Progenitor cell of endocrine pancreas (in vitro differentiated cells): Measurements from ENCODE around the gene PNKD. TPM values are rescaled to one million over a fixed set of nuclear protein-coding genes. Genes with fewer than 3 reads are reported as not detected.

ENCODE experiments used
- DNase-seq: peaks from one replicate; pipeline ENCODE4 v3.0.0; 2021; ENCODE audit warnings: low spot score; ENCODE audit not compliant: unreplicated experiment
- H3K27ac Mint-ChIP-seq: 2 replicates; pipeline ENCODE4 v1.8.0; 2021; ENCODE audit warnings: mild to moderate bottlenecking, moderate library complexity, mixed read lengths
- H3K27me3 Mint-ChIP-seq: 2 replicates; pipeline ENCODE4 v1.8.0; 2021; ENCODE audit warnings: mixed read lengths
- H3K36me3 Mint-ChIP-seq: 2 replicates; pipeline ENCODE4 v1.8.0; 2022; ENCODE audit warnings: mixed read lengths; ENCODE audit not compliant: insufficient read depth
- H3K4me1 Mint-ChIP-seq: 2 replicates; pipeline ENCODE4 v1.8.0; 2021; ENCODE audit warnings: low read depth, mixed read lengths
- H3K4me3 Mint-ChIP-seq: 2 replicates; pipeline ENCODE4 v1.8.0; 2021; ENCODE audit warnings: low read depth, mild to moderate bottlenecking, moderate library complexity, mixed read lengths
- H3K9me3 Mint-ChIP-seq: 2 replicates; pipeline ENCODE4 v1.8.0; 2021; ENCODE audit warnings: low read depth, mixed read lengths
- total RNA-seq: library from RNA; stranded (reverse); gene quantifications from 2 replicates; pipeline ENCODE4 v1.2.1, GENCODE V29; 2021
- TF ChIP-seq, protein P1 (sequence below): fragments of 200-600 bp; sonication (generic); IDR thresholded peaks from one replicate; pipeline ENCODE4 v1.5.0; 2021; ENCODE audit warnings: antibody characterized with exemption, mild to moderate bottlenecking; ENCODE audit not compliant: unreplicated experiment

Gene PNKD
- total RNA-seq, 1 donor from 2014 or later, result 54.3 TPM

DNA sequence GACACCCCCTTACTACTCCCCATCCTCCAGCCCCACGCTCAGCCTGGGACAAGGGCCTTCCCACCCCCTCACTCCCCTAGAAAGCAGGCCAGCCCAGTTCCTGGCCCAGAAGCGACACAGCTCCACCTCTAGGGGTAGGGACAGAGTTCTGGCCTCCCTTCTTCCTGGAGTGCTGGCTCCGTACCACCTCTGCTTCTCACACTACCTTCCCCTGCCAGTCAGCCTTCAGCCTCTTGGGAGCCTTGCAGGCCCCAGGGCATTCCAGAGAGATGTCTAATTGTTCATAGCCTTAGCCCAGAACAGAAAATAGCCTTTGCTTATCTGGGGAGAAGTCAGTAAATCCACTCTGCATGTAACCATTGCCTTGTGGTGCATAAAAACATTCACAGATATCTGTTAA is 73.3 kb downstream of the PNKD start:
- TF ChIP-seq, protein P1, sequence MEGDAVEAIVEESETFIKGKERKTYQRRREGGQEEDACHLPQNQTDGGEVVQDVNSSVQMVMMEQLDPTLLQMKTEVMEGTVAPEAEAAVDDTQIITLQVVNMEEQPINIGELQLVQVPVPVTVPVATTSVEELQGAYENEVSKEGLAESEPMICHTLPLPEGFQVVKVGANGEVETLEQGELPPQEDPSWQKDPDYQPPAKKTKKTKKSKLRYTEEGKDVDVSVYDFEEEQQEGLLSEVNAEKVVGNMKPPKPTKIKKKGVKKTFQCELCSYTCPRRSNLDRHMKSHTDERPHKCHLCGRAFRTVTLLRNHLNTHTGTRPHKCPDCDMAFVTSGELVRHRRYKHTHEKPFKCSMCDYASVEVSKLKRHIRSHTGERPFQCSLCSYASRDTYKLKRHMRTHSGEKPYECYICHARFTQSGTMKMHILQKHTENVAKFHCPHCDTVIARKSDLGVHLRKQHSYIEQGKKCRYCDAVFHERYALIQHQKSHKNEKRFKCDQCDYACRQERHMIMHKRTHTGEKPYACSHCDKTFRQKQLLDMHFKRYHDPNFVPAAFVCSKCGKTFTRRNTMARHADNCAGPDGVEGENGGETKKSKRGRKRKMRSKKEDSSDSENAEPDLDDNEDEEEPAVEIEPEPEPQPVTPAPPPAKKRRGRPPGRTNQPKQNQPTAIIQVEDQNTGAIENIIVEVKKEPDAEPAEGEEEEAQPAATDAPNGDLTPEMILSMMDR, result no peak
- H3K9me3 Mint-ChIP-seq, result no peaks in the 10 kb centered on the region
- DNase-seq, result no peak
- peaks cover 13% of the 10 kb centered on the region for H3K36me3 Mint-ChIP-seq
- no peak overlapping the region for H3K27ac Mint-ChIP-seq
- H3K27me3 Mint-ChIP-seq, result no peaks in the 10 kb centered on the region
- no peak overlapping the region for H3K4me3 Mint-ChIP-seq
- peaks cover 9% of the 10 kb centered on the region for H3K4me1 Mint-ChIP-seq

DNA sequence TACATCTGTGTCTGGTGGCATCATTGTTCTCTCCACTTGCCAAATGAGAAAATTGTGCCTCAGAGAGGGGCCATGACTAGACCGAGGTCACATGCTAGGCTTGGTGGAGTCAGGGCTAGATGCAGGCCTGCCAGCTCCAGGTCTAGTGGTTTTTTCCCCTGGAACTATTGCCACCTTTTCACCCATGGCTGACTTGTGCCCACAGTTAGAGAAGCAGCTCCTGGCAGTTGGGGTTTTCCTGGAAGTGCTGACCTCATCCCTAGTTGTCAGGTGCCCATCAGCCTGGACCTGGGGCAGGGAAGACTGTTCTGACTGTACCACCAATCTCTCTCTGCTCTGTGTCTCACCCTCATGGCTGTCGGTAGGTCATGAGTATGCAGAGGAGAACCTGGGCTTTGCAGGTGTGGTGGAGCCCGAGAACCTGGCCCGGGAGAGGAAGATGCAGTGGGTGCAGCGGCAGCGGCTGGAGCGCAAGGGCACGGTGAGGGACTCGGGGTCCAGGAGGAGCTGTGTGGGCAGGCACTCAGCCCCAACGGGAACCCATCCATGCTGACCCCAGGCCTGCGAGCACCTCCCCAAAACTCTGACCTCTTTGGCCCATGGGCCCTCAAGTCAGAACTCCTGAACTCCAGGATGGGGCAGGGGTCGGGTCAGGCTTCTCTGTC is 73.9 kb downstream of the PNKD start:
- TF ChIP-seq, protein P1, result no peak
- H3K4me1 Mint-ChIP-seq, result peaks cover 9% of the 10 kb centered on the region
- no peak overlapping the region for H3K27ac Mint-ChIP-seq
- no peak overlapping the region for H3K4me3 Mint-ChIP-seq
- DNase-seq, result no peak
- peaks cover 11% of the 10 kb centered on the region for H3K36me3 Mint-ChIP-seq
- no peaks in the 10 kb centered on the region for H3K27me3 Mint-ChIP-seq
- H3K9me3 Mint-ChIP-seq, result no peaks in the 10 kb centered on the region

DNA sequence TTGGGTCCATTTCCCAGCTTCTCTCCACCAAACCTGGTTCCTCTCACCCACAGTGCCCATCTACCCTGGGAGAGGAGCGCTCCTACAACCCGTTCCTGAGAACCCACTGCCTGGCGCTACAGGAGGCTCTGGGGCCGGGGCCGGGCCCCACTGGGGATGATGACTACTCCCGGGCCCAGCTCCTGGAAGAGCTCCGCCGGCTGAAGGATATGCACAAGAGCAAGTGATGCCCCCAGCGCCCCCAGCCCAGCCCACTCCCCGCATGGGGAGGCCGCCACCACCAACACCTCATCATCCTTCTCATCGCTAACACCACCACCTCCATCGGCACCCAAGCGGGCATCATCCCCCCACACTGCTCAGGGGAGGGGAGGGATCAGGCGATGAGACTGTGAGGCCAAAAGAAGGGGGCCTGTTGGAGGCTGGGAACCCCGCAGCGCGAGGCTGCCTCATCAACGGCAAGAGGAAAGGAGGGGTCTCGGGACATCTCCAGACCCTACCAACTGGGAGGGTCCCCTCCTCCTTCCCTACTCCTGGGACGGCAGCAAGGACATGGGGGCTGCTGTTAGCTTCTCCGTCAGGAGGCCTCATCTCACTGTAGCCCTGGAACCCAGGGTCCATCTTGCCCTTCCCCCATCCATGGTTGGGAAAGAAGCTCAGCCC is 74.6 kb downstream of the PNKD start:
- TF ChIP-seq, protein P1, result no peak
- Mint-ChIP-seq H3K27me3 (no peaks in the 10 kb centered on the region), H3K36me3 (peaks cover 12% of the 10 kb centered on the region), H3K4me1 (peaks cover 9% of the 10 kb centered on the region), H3K27ac (no peak overlapping the region), H3K4me3 (no peak overlapping the region), H3K9me3 (peaks cover 3% of the 10 kb centered on the region)
- DNase-seq, result no peak

DNA sequence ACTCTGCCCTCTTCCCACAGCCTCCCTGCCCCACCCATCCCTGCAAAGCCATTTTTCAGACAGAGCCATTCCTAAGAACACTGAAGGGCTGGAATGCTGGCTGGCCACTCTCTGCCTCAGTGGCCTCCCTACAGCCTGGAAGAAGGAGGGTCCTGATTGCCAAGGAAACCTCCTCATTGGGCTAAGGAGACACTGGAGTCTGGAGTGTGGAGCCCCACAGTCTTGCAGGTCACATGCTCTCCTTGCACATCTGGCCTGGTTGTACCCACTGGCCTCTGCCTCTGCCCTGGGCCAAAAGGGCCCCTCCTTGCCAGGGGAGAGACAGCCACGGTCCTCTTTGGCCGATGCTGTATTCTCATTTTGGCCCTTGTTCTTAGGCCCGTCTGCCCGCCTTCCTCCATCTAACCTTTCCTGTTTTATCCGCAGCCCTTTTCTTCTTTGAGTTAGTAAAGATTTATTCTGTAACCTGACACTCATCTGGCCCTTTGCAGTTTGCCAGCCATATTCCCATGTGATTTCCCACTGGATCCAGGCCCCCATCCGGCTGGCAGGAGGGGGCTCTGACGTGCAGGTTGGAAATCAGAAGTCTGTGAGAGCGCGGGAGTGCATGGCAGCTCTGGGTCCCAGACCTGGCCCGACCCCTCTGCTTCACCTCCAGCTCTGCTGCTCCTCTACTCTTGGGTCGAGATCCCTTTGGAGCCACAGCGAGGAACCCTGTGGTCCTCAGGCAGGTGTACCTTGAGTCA is 75.3 kb downstream of the PNKD start:
- H3K4me1 Mint-ChIP-seq, result peaks cover 9% of the 10 kb centered on the region
- no peak overlapping the region for H3K4me3 Mint-ChIP-seq
- H3K9me3 Mint-ChIP-seq, result peaks cover 3% of the 10 kb centered on the region
- H3K27me3 Mint-ChIP-seq, result no peaks in the 10 kb centered on the region
- peaks cover 12% of the 10 kb centered on the region for H3K36me3 Mint-ChIP-seq
- no peak for DNase-seq
- TF ChIP-seq, protein P1, result no peak
- H3K27ac Mint-ChIP-seq, result peak overlapping the region; percentile 79

- TF ChIP-seq, protein P1, result no peak
- no peak overlapping the region for H3K4me3 Mint-ChIP-seq
- DNase-seq, result no peak
- peaks cover 8% of the 10 kb centered on the region for H3K9me3 Mint-ChIP-seq
- H3K27ac Mint-ChIP-seq, result no peak overlapping the region
- peaks cover 17% of the 10 kb centered on the region for H3K36me3 Mint-ChIP-seq
- no peaks in the 10 kb centered on the region for H3K27me3 Mint-ChIP-seq
- peaks cover 9% of the 10 kb centered on the region for H3K4me1 Mint-ChIP-seq
Measured at GRCh38 chr2:218347172-218347571, 76.9 kb downstream of the PNKD start.
